ENCODE data around the gene PACS2. TPM values are rescaled to one million over a fixed set of nuclear protein-coding genes. Genes with fewer than 3 reads are reported as not detected.

PACS2 gene
- total and polyA plus RNA-seq, 2 of the 8 experiments (the other 6 are each of a cell fraction or from before 2014, with no cell fraction given) = 38.0 to 62.8 TPM

DNA sequence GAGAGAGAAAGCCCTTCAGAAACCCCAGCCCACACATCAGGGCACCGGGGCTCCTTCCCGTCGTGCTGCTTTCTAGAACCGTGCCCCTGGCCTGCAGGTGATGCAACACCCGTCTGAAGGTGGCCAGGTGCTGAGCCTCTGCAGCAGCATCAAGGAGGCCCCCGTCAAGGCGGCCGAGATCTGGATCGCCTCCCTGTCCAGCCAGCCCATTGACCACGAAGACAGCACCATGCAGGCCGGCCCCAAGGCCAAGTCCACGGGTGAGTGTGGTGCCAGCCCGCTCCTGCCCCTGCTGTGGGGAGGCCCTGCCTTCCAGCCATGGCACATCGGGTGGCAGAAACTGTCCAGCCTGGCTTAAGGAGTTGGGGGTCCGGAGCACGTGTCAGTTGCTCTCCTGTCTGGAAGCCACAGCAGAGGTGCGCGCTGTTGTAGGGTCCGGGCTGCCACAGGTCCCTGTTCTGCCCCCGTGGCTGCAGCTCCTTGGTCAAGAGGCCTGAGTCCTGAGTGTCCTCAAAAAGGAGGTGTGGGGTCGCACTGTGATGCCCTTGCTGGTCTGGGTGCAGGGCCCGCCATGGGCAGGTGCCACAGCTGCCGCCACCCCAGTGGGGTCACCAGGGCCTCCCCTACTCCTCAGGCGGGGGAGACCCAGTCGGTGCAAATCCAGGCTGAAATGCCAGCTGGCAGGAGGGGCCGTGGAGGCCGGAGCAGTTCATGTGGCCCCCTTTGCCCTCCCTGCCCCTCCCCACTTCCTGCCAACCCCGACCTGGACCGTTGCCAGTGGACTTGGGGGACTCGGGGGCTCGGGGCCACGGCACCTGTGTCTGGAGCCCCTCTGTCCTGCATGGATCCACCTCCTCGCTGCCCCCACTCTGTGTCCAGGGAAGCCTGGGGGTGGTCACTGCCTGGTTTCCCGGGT lies 52.8 kb downstream of the PACS2 start:
- Histone ChIP-seq H4K8ac (ENCODE audit: extremely low read depth, insufficient read depth, low read length) (no peak overlapping the region), H2AK5ac (ENCODE audit: low read depth, low read length) (no peak overlapping the region), H3K56ac (replicated peaks; ENCODE audit: insufficient read length, low read depth, low read length) (no peak overlapping the region), H4K5ac (ENCODE audit: insufficient read length, low read depth, low read length) (no peak overlapping the region), H2BK120ac (replicated peaks; ENCODE audit: low read depth, low read length) (no peak overlapping the region), H4K91ac (replicated peaks; ENCODE audit: insufficient read length, low read length) (no peak overlapping the region), H2BK5ac (ENCODE audit: low read depth, low read length) (no peak overlapping the region), H2BK12ac (ENCODE audit: low read depth, low read length) (no peak overlapping the region), H2BK20ac (ENCODE audit: low read length) (no peak overlapping the region), H3K36me3 (ENCODE audit: control insufficient read depth in 2 of 4, insufficient read depth in 4 of 4, low read length in 3 of 4) (peaks cover 0 to 4% (median 0%) of the 10 kb centered on the region in 4 experiments; a peak in 1 of 8 replicates), H3K79me1 (ENCODE audit: low read depth, low read length) (no peaks in the 10 kb centered on the region), H4K20me1 (replicated peaks in 1 of 2; ENCODE audit: control insufficient read depth in 1 of 2, insufficient read depth in 2 of 2, low read length in 2 of 2) (peaks cover 2 to 3% of the 10 kb centered on the region in 2 experiments), H3K14ac (ENCODE audit: insufficient read length) (no peak overlapping the region), H3K27me3 (replicated peaks in 1 of 4; ENCODE audit: control insufficient read depth in 3 of 4, extremely low read depth in 1 of 4, insufficient read depth in 3 of 4, low read length in 3 of 4) (no peaks in the 10 kb centered on the region; a peak in 1 of 7 replicates), H3K79me2 (ENCODE audit: control insufficient read depth in 1 of 2, insufficient read depth in 2 of 2, low read length in 2 of 2) (no peaks in the 10 kb centered on the region), H3K4ac (replicated peaks; ENCODE audit: insufficient read length, low read depth, low read length) (no peak overlapping the region), H3K27ac (ENCODE audit: low read depth, low read length) (no peak overlapping the region), H3K18ac (ENCODE audit: extremely low read depth, low read length) (no peak overlapping the region), H3K9ac (replicated peaks in 1 of 4; ENCODE audit: extremely low read depth in 1 of 4, low read depth in 3 of 4, low read length in 3 of 4) (no peak overlapping the region), H3K23me2 (ENCODE audit: low read depth, low read length) (no peaks in the 10 kb centered on the region), H3K4me1 (replicated peaks in 1 of 4; ENCODE audit: control insufficient read depth in 3 of 4, insufficient read depth in 4 of 4, low read length in 3 of 4) (no peaks in the 10 kb centered on the region), H2BK15ac (ENCODE audit: low read length) (no peak overlapping the region), H3K23ac (ENCODE audit: insufficient read length) (no peak overlapping the region), H3K4me2 (ENCODE audit: insufficient read depth in 1 of 2, low read depth in 2 of 2, low read length in 2 of 2) (no peak overlapping the region), H3K9me3 (ENCODE audit: insufficient read depth in 2 of 2, low read depth in 1 of 2, low read length in 1 of 2) (no peaks in the 10 kb centered on the region), H2AFZ (ENCODE audit: low read length) (no peak overlapping the region), H3K4me3 (ENCODE audit: extremely low read depth in 1 of 4, insufficient read depth in 2 of 4, low read depth in 3 of 4, low read length in 4 of 4) (no peak overlapping the region)
- no peak for FAIRE-seq
- DNase-seq (ENCODE audit: low read depth in 1 of 2, low spot score in 2 of 2) = no peak
- ChIA-PET POLR2A (ENCODE audit: partially characterized antibody) (no interaction called here), CTCF (ENCODE audit: partially characterized antibody) (interaction anchor here (1.3 to 1.4 kb wide), 2 partner anchors 12 to 15 kb away, joined by 3 read pairs; no protein-coding TSS in a partner anchor)
- 90% methylated on average over 30 of the region's 34 CpGs; no CpG with 5 or more reads in 1 of the 2 experiments for WGBS, 2 experiments (ENCODE audit: extremely low coverage in 1 of 2, insufficient coverage in 1 of 2, insufficient read length in 1 of 2, insufficient replicate concordance in 2 of 2, low coverage in 1 of 2, low lambda C conversion rate in 2 of 2, missing lambda C conversion rate in 1 of 2)
- TF ChIP-seq SRF (IDR thresholded peaks at IDR 0.05; ENCODE audit: low read depth, low read length) (no peak), SIN3A (conservative IDR thresholded peaks at IDR 0.05 in 1 of 2, IDR thresholded peaks at IDR 0.05 in 1 of 2; ENCODE audit: low read depth in 1 of 2, low read length in 2 of 2) (no peak), POLR2A (IDR thresholded peaks at IDR 0.05; ENCODE audit: control extremely low read depth in 1 of 2, low read depth in 2 of 2, low read length in 2 of 2) (no peak), YY1 (IDR thresholded peaks at IDR 0.05; ENCODE audit: low read depth, low read length) (no peak), KDM4A (IDR thresholded peaks at IDR 0.05; ENCODE audit: low read depth, low read length, severe bottlenecking) (no peak), CREB1 (IDR thresholded peaks at IDR 0.05) (no peak), RXRA (IDR thresholded peaks at IDR 0.05; ENCODE audit: insufficient read depth, low read depth, low read length) (no peak), TAF1 (IDR thresholded peaks at IDR 0.05; ENCODE audit: low read depth, low read length) (no peak), MAFK (IDR thresholded peaks at IDR 0.05; ENCODE audit: low read depth, low read length) (no peak), HDAC6 (IDR thresholded peaks at IDR 0.05; ENCODE audit: low read depth, low read length) (no peak), CEBPB (IDR thresholded peaks at IDR 0.05; ENCODE audit: low read depth, low read length) (no peak), POU5F1 (IDR thresholded peaks at IDR 0.05; ENCODE audit: low read depth, low read length) (no peak)

Data from H1 (cell line).